GM12874 (cell line): ENCODE measurements around the gene HSPBP1.

ENCODE experiments used
- CTCF ChIP-seq: IDR thresholded peaks from 2 replicates; pipeline ENCODE4 v1.5.1; 2011; ENCODE audit warnings: low read depth, mild to moderate bottlenecking, control low read depth, low read length, moderate library complexity; ENCODE audit not compliant: insufficient read depth

HSPBP1 gene

GRCh38 chr19:55256562-55257460 lies 23.1 kb downstream of the HSPBP1 start:
- no peak for TF ChIP-seq CTCF

DNA sequence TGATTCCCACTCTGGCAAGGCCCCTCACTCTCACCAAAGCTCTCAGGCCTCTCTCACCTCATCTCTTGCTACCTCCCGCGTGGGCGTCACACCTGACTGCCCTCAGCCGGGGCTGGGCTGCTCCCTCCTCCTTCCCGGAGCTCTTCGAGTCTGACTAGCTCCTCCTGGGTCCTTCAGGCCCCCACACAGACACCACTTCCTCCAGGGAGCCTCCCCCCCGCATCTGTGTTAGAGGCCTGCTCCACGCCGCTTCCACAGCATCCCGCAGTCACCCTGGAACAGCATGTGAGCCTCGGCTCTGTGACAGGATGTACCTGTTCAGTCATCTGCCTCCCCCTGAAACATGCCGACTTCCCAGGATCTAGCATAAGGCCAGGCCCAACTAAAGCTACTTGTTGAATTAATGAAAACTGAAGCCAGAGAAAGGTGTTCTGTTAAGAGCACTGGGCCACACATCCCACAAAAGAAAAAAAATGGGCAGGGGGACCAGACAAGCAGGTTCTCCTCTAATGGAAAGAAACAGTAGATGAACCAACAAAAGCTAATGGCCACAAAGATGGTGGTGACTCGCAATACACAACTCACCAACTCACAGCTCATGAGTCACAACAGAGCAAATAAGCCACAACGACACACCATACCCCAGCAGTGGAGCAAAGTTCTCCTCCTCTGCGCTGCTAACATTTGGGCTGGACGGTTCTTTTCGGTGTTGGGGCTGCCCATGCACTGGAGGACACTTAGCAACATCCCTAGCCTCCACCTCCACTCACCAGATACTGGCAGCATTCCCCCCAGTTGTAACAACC lies 24.1 kb downstream of the HSPBP1 start:
- no peak for TF ChIP-seq CTCF

DNA sequence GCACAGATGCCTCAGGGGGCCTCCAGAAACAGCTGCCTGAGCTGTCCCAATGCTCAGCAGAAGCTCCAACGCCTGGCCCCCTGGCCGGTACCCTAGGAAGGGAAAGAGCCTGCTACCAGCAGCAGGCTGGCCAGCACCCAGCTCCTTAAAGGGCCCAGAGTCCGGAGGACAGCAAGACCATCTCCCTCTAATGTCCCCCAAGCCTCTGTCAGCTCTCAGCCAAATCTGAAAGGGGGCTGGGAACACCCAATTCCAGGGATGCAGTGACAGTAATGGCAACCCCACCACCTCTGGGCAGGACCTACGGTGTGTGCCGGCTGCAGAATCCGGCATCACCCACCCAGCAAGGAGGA lies 25.3 kb downstream of the HSPBP1 start:
- no peak for TF ChIP-seq CTCF

- TF ChIP-seq CTCF = no peak
Observed at GRCh38 chr19:55253842-55254624, 25.9 kb downstream of the HSPBP1 start.

- TF ChIP-seq CTCF = no peak
Observed at GRCh38 chr19:55252760-55253663, 26.9 kb downstream of the HSPBP1 start.

GRCh38 chr19:55251341-55252081 lies 28.4 kb downstream of the HSPBP1 start:
- TF ChIP-seq CTCF = no peak
